HepG2 (cell line): ENCODE measurements around the gene SPG7. TPM values are rescaled to one million over a fixed set of nuclear protein-coding genes. Genes with fewer than 3 reads are reported as not detected.

Experiments
- CBX1 ChIP-seq: IDR thresholded peaks from one replicate; pipeline ENCODE4 v1.6.1; 2016; ENCODE audit warnings: antibody characterized with exemption, low read depth
- CHCHD3 ChIP-seq: sonication (generic); formaldehyde crosslinking; IDR thresholded peaks from 2 replicates; pipeline ENCODE4 v1.8.0; 2022; ENCODE audit warnings: mild to moderate bottlenecking, missing genetic modification reagents, moderate library complexity
- EHMT2 ChIP-seq: fragments of 200-600 bp; sonication (generic); IDR thresholded peaks from 2 replicates; pipeline ENCODE4 v1.7.0; 2017; ENCODE audit warnings: antibody characterized with exemption, low read depth, low read length, borderline replicate concordance
- FIP1L1 ChIP-seq: fragments of 200-400 bp; formaldehyde crosslinking; IDR thresholded peaks from 2 replicates; pipeline ENCODE4 v1.6.1; 2018; ENCODE audit warnings: low read depth, mild to moderate bottlenecking, low read length, moderate library complexity, borderline replicate concordance; ENCODE audit not compliant: insufficient read depth
- FOSL1 ChIP-seq: sonication (generic); formaldehyde crosslinking; IDR thresholded peaks from 2 replicates; pipeline ENCODE4 v1.9.0; 2021; ENCODE audit warnings: missing genetic modification reagents, borderline replicate concordance
- HCFC1 ChIP-seq: fragments of 150-350 bp; IDR thresholded peaks from 2 replicates; pipeline ENCODE4 v1.6.1; 2014; ENCODE audit warnings: low read depth, low read length
- HES4 ChIP-seq: sonication (generic); formaldehyde crosslinking; IDR thresholded peaks from 2 replicates; pipeline ENCODE4 v1.9.0; 2021; ENCODE audit warnings: mild to moderate bottlenecking, missing genetic modification reagents, borderline replicate concordance
- HMG20B ChIP-seq: conservative IDR thresholded peaks from 2 replicates; pipeline ENCODE4 v1.6.1; 2016; ENCODE audit warnings: missing genetic modification reagents, missing compliant biosample characterization
- KDM3A ChIP-seq: IDR thresholded peaks from 2 replicates; pipeline ENCODE4 v1.6.1; 2018; ENCODE audit warnings: low read depth, missing compliant biosample characterization
- MATR3 ChIP-seq: sonication (generic); formaldehyde crosslinking; IDR thresholded peaks from 2 replicates; pipeline ENCODE4 v1.4.0; 2020; ENCODE audit warnings: missing genetic modification reagents
- NBN ChIP-seq: fragments of 450-650 bp; conservative IDR thresholded peaks from 2 replicates; pipeline ENCODE4 v1.6.1; 2017
- NFE2L2 ChIP-seq: fragments of 150-350 bp; IDR thresholded peaks from 2 replicates; pipeline ENCODE4 v1.6.1; 2014; ENCODE audit warnings: low read length
- NR0B2 ChIP-seq: sonication (generic); formaldehyde crosslinking; IDR thresholded peaks from 2 replicates; pipeline ENCODE4 v1.4.0; 2020; ENCODE audit warnings: mild to moderate bottlenecking, missing genetic modification reagents
- RFXAP ChIP-seq: sonication (generic); formaldehyde crosslinking; IDR thresholded peaks from 2 replicates; pipeline ENCODE4 v1.4.0; 2020; ENCODE audit warnings: missing genetic modification reagents, borderline replicate concordance
- RXRA ChIP-seq: sonication (generic); formaldehyde crosslinking; IDR thresholded peaks from 2 replicates; pipeline ENCODE4 v1.5.1; 2020; ENCODE audit warnings: missing genetic modification reagents
- SIN3A ChIP-seq: IDR thresholded peaks from 2 replicates; pipeline ENCODE4 v1.6.1; 2011; ENCODE audit warnings: low read depth, mild to moderate bottlenecking, control low read depth, low read length, borderline replicate concordance
- SNAI1 ChIP-seq: sonication (generic); formaldehyde crosslinking; IDR thresholded peaks from 2 replicates; pipeline ENCODE4 v1.5.0; 2020; ENCODE audit warnings: mild to moderate bottlenecking, missing genetic modification reagents, borderline replicate concordance
- XRCC5 ChIP-seq: fragments of 200-400 bp; formaldehyde crosslinking; optimal IDR thresholded peaks from 2 replicates; pipeline ENCODE3; 2017; ENCODE audit warnings: mild to moderate bottlenecking, low read length
- ZFP82 ChIP-seq: sonication (generic); formaldehyde crosslinking; IDR thresholded peaks from 2 replicates; pipeline ENCODE4 v1.5.1; 2020; ENCODE audit warnings: mild to moderate bottlenecking, missing genetic modification reagents, borderline replicate concordance
- ZNF225 ChIP-seq: sonication (generic); formaldehyde crosslinking; IDR thresholded peaks from 2 replicates; pipeline ENCODE4 v1.4.0; 2020; ENCODE audit warnings: mild to moderate bottlenecking, missing genetic modification reagents
- ZNF260 ChIP-seq: sonication (generic); formaldehyde crosslinking; IDR thresholded peaks from 2 replicates; pipeline ENCODE4 v1.4.0; 2020; ENCODE audit warnings: missing genetic modification reagents, low read depth, mild to moderate bottlenecking, borderline replicate concordance
- ZNF530 ChIP-seq: sonication (generic); formaldehyde crosslinking; IDR thresholded peaks from 2 replicates; pipeline ENCODE4 v1.5.0; 2020; ENCODE audit warnings: low read depth, mild to moderate bottlenecking, missing genetic modification reagents
- ZNF724P ChIP-seq: sonication (generic); formaldehyde crosslinking; IDR thresholded peaks from 2 replicates; pipeline ENCODE4 v1.8.0; 2022; ENCODE audit warnings: missing genetic modification reagents, borderline replicate concordance
- ZSCAN31 ChIP-seq: sonication (generic); formaldehyde crosslinking; IDR thresholded peaks from 2 replicates; pipeline ENCODE4 v1.5.0; 2020; ENCODE audit warnings: low read depth, mild to moderate bottlenecking, missing genetic modification reagents
- ZSCAN9 ChIP-seq: IDR thresholded peaks from 2 replicates; pipeline ENCODE4 v1.6.1; 2016; ENCODE audit warnings: borderline replicate concordance
- polyA plus RNA-seq, 8 experiments: library from polyadenylated mRNA; depleted of rRNA in 3 of 8; stranded (reverse) in 7 of 8; unstranded in 1 of 8; fragments of >200 nt; fragmentation: Illumina TruSeq in 4 of 8; extraction: Trizol in 4 of 8; gene quantifications; 2 replicates each; pipeline versions ENCODE4 v1.2.1 to v1.2.3, GENCODE V29; 2011 to 2016; ENCODE audit warnings: low read depth in 4 of 8, missing spikeins in 1 of 8, mixed read lengths in 1 of 8; ENCODE audit not compliant: insufficient read depth in 1 of 8
- total RNA-seq, 5 experiments: library from RNA; depleted of rRNA; stranded (reverse); fragments of >200 nt; fragmentation: Illumina TruSeq; extraction: Trizol; gene quantifications; 2 replicates each; pipeline ENCODE4 v1.2.3, GENCODE V29; 2016; ENCODE audit warnings: low read depth in 1 of 5
- TF ChIP-seq, protein P1 (sequence below): sonication (generic); formaldehyde crosslinking; IDR thresholded peaks from 2 replicates; pipeline ENCODE4 v1.4.0; 2020; ENCODE audit warnings: mild to moderate bottlenecking, missing genetic modification reagents
- TF ChIP-seq, protein P2 (sequence below): sonication (generic); formaldehyde crosslinking; IDR thresholded peaks from 2 replicates; pipeline ENCODE4 v1.8.1; 2023; ENCODE audit warnings: mild to moderate bottlenecking, missing genetic modification reagents

Gene SPG7
- total and polyA plus RNA-seq, 2 of the 13 experiments (the other 11 are each of a cell fraction or from before 2014, with no cell fraction given): 66.0 to 136 TPM

GRCh38 chr16:89507834-89508590 is at the start of gene SPG7 (continued):
- TF ChIP-seq CHCHD3 (CRISPR knock-in tag) (no peak), ZNF530 (0 out of 2 replicates have a peak, but pooled peaks have one; percentile 59), ZFP82 (no peak), EHMT2 (no peak), FIP1L1 (no peak), XRCC5 (no peak), KDM3A (CRISPR knock-in tag) (no peak; the same call in 1 of the 2 replicates), ZNF225 (CRISPR knock-in tag) (peak; percentile 61), HCFC1 (peak; percentile 45; the same call in 1 of the 2 replicates), CBX1 (no peak), ZSCAN31 (CRISPR knock-in tag) (0 out of 2 replicates have a peak, but pooled peaks have one; percentile 66), HES4 (peak; percentile 84), MATR3 (no peak), NBN (no peak), SIN3A (peak; percentile 50; the same call in 1 of the 2 replicates), NR0B2 (CRISPR knock-in tag) (peak; percentile 80), ZNF724P (CRISPR knock-in tag) (peak; percentile 77; the same call in 1 of the 2 replicates), NFE2L2 (no peak), ZSCAN9 (CRISPR knock-in tag) (no peak; the same call in none of the 2 replicates), RXRA (CRISPR knock-in tag) (peak; percentile 67; the same call in 1 of the 2 replicates), HMG20B (CRISPR knock-in tag) (no peak), FOSL1 (CRISPR knock-in tag) (0 out of 2 replicates have a peak, but pooled peaks have one; percentile 5), SNAI1 (CRISPR knock-in tag) (no peak), RFXAP (no peak), ZNF260 (CRISPR knock-in tag) (no peak)
- TF ChIP-seq, protein P1, sequence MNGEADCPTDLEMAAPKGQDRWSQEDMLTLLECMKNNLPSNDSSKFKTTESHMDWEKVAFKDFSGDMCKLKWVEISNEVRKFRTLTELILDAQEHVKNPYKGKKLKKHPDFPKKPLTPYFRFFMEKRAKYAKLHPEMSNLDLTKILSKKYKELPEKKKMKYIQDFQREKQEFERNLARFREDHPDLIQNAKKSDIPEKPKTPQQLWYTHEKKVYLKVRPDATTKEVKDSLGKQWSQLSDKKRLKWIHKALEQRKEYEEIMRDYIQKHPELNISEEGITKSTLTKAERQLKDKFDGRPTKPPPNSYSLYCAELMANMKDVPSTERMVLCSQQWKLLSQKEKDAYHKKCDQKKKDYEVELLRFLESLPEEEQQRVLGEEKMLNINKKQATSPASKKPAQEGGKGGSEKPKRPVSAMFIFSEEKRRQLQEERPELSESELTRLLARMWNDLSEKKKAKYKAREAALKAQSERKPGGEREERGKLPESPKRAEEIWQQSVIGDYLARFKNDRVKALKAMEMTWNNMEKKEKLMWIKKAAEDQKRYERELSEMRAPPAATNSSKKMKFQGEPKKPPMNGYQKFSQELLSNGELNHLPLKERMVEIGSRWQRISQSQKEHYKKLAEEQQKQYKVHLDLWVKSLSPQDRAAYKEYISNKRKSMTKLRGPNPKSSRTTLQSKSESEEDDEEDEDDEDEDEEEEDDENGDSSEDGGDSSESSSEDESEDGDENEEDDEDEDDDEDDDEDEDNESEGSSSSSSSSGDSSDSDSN (CRISPR knock-in tag): peak; percentile 94
- TF ChIP-seq, protein P2, sequence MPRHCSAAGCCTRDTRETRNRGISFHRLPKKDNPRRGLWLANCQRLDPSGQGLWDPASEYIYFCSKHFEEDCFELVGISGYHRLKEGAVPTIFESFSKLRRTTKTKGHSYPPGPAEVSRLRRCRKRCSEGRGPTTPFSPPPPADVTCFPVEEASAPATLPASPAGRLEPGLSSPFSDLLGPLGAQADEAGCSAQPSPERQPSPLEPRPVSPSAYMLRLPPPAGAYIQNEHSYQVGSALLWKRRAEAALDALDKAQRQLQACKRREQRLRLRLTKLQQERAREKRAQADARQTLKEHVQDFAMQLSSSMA (CRISPR knock-in tag): no peak
